GM19035 (cell line): ENCODE measurements around the gene TOR4A.

Source experiments
- ATAC-seq: cut with Tn5 transposase; IDR thresholded peaks from one replicate; pipeline ENCODE4 v1.9.1; 2021; ENCODE audit not compliant: unreplicated experiment

The TOR4A gene

DNA sequence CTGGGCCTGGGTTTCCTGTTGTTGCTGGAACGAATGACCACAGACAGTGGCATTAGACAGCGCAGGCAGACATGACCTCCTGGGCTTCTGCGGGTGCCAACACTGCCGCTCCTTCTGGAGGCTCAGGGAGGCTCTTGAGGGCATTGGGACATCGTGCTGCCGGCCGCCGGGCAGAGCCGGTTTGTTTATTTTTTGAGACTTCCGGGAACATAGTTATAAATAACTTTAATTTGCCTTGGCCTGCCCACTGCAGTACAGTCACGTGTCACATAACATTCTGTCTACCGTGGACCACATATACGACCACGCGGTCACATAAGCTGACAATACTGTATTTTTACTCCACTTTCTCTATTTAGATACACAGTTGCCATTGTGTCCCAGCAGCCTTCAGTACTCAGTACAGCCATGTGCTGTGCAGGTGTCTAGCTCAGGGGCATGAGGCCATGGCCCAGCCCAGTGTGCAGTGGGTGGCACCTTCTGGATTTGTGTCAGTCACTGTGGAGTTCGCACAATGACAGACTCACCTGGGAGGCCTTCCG, 8.2 kb upstream of the TOR4A start:
- ATAC-seq, result no peak

GRCh38 chr9:137270929-137271695, 6.4 kb upstream of the TOR4A start:
- ATAC-seq, result no peak

DNA sequence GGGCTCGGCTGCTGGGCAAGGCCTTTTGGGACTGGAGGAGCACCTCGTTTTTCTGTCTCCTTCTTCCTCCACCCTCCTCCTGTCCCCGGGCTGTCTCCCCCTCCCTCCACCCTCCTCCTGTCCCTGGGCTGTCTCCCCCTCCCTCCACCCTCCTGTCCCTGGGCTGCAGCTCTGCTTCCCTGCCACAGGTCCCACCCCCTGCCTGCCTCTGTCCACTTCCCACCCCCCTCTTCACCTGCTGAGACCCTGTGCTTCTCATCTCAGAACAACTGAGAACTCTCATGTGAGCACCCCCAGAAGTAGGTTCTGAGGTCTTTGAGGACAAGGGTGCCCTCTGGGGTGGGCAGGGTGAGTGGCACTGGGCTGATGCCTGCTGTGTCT, 5.8 kb upstream of the TOR4A start:
- no peak for ATAC-seq

- no peak for ATAC-seq
Observed at GRCh38 chr9:137272241-137273094, 5.1 kb upstream of the TOR4A start.

GRCh38 chr9:137273095-137273490, 4.4 kb upstream of the TOR4A start:
- no peak for ATAC-seq

DNA sequence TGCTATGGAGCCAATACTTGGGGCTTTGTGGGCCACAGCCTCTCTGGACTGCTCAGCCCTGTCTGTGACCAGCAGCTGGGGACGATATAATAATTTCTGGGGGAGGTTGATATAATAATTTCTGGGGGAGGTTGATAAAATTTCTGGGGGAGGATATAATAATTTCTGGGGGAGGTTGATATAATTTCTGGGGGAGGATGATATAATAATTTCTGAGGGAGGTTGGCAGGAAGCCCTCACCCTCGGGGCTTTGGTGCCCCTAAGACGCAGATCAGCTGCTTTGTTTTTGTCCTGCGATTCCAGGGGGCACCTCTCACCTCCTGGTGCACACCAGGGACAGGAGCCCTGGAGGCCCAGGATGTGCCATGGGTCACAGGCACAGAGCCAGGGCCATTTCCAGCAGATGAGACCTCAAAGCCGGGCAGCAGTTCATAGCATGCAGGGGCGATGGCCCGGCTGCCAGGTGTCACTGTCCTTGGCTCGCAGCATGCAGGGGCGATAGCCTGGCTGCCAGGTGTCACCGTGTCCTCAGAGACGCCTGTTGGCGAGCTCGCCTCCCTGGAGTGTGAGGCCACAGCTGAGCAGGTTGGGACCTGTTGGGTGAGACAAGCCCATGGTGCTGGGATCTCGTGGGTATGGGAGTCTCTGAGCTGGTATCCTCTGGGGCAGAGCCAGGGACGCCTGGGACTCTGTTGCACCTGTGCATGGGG, 3.8 kb upstream of the TOR4A start:
- ATAC-seq, result no peak

DNA sequence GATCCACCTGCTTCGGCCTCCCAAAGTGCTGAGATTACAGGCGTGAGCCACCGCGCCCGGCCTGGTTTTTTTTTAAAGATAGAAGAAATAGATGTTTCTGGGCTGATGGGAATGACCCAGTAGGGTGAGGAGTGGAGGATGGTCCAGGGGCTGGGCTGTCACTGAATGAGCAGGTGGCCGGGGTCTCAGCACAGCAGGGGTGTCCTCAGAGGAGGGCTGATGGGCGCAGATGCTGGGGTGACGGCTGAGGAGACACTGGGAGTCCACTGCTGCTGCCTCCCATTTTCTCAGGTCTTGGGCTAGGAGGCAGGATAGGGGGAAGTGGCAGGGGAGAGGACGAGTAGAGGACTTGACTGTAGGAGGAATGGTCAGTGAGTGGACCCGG, 2.3 kb upstream of the TOR4A start:
- no peak for ATAC-seq

- ATAC-seq, result no peak
Observed at GRCh38 chr9:137275588-137276472, 1.7 kb upstream of the TOR4A start.

- ATAC-seq, result no peak
Observed at GRCh38 chr9:137276473-137277328, 825 bp upstream of the TOR4A start.

DNA sequence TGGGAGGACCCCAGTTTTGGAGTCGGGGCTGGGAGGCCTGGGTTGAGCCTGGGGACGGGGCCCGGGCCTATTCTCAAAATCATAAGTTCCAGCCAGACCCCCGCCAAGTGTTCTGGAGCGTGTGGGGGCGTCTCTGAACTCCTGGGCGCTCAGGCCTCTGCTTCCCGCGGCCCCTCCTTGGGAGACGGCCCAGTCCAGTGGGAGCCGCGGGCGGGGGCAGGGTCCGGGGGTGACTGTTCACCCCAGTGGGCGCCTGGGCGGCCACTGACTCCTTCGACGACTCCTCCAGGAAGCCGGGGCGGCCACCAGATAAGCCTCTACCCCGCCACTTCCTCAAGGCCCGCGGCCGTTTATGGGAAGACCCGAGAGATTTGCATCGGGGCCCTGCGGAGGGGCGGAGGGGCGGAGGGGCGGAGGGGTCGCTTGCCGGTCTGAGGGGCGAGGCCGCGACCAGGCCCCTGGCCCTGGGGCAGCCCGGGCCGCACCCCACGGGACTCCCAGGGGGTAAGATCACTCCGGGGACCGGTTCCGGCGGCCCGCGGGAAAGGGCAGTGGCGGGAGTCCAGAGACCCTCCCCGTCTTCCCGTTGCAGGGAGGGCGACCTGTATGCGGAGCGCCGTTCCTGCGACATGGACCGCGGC, 655 bp downstream of the TOR4A start:
- ATAC-seq, result peak; percentile 5

DNA sequence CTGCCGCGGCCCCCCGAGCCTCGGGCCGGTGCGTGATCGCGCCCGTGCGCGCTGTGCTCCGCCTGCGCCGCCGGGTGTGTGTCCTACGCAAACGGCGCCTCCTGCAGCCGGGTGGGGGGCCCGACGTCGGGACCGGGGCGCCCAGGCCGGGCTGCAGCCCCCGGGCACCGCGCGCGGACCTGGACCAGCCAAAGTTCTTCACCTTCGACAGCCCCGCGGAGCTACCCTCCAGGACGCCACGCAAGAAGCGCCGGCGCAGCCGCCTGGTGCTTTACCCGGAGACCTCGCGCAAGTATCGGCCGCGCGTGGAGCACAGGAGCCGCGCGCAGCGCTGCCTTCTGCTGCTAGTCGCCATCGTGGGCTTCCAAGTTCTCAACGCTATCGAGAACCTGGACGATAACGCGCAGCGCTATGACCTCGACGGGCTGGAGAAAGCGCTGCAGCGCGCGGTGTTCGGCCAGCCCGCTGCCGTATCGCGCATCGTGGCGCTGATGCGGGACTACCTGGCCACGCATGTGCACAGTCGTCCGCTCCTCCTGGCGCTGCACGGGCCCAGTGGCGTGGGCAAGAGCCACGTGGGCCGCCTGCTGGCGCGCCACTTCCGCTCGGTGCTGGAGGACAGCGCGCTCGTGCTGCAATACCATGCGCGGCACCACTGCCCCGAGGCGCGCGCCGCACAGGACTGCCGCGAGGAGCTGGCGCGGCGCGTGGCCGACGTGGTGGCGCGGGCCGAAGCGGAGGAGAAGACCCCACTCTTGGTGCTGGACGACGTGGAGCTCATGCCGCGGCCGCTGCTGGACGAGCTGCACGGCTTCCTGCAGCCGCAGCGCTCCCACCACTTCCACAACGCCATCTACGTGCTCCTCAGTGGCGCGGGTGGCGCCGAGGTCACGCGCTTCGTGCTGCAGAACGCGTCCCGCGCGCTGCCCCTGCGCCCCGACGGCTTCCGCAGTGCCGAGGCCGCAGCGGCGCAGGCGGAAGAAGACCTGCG, 1.5 kb downstream of the TOR4A start:
- ATAC-seq, result no peak

DNA sequence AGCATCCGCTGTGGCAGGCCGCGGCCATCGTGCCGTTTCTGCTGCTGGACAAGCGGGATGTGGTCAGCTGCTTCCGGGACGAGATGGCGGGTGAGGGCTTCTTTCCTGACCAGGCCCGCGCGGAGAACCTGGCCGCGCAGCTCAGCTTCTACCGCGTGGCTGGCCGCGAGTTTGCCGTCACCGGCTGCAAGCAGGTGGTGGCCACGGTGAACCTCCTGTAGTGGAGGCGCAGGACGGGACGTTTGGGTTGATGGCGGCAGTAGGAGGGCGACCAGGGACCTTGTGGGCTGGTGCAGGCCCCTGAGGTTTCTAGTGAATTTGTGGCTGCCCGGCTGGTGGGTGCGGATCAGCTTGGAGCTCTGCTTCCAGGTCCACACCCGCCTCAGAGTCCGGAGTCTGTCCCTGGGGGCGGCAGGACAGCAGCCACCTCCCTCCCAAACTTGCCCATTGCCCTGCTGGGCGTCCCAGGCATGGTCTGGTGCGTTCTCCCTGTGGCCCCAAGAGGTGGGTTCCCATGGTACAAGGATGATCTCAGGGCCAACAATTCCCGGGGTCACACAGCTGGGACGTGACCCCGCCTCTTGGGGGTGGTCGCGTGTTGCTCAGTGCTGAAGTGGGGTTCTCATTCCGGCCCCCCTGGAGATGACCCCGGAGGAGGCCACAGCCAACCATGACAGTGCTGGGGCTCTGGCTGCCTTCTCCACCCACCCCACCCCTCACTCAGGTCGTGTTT, 2.4 kb downstream of the TOR4A start:
- no peak for ATAC-seq

- no peak for ATAC-seq
Observed at GRCh38 chr9:137280474-137281344, 3.2 kb downstream of the TOR4A start.

DNA sequence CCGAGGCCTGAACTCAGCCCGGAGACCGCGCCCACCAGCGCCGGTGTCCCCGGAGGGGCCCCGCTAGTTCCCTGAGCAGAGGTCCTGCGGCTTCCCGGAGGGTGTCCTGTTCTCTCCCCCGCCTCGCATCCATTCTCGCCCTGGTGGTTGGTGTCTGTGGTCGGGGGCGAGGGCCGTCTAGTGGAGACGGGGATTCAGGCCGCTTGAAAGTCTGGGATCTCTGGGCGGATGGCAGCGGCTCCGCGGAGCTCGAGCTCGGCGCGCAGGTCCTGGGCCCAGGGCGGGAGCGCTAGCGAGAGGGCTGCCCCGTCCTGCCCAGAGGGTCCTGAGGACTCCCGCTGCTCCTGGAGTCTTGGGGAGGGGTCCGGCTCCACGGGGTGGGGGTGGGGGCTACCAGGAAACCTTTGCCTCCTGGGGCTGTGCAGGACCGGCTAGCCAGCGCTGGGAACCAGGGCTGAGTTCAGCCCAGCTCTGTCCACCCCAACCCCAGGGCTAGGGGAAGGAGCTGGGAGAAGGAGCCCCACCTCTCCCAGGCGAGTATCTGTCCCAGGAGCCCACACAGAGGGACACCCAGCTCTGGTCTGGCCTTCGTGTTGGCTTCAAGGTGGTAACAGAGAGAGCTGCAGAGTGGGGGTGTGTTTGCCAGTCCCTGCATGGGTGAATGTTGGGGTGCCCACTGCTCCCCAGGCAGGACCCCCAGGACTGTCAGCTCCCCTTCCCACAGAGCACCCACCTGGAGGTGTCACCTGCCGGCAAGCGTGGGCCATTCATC, 4.0 kb downstream of the TOR4A start:
- no peak for ATAC-seq

GRCh38 chr9:137286975-137287383, 9.5 kb downstream of the TOR4A start:
- ATAC-seq, result no peak

- ATAC-seq, result no peak
Observed at GRCh38 chr9:137293094-137293481, 15.6 kb downstream of the TOR4A start.
